ENCODE results near the gene ZNF568.

DNA sequence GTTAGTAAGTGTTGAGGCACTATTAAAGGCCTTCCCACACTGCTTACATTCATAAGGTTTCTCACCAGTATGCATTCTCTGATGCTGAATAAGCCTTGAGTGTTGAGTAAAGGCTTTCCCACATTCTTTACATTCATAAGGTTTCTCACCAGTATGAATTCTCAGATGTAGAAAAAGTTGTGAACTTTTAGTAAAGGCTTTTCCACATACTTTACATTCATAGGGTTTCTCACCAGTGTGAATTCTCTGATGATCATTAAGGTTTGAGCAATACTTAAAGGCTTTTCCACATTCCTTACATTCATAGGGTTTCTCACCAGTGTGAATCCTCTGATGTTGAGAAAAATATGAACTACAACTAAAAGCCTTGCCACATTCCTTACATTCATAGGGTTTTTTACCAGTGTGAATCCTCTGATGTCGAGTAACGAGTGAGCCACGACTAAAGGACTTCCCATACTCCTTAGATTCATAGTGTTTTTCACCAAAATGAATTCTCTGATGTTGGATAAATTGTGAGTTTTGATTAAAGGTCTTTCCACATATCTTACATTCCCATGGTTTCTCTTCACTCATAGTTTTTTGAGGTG, 24.3 kb upstream of the ZNF568 start:
- no peak for TF ChIP-seq EZH2 (IDR thresholded peaks at IDR 0.05; ENCODE audit: insufficient read depth, poor library complexity, severe bottlenecking)
- TF ChIP-seq EZH2phosphoT487 (IDR thresholded peaks at IDR 0.05; ENCODE audit: insufficient read depth, low read depth) = no peak
